ENCODE measurements around the gene BUB1.
"Not testable (repeated sequence)": the region's sequence is repeated elsewhere in the genome, so short reads cannot be mapped to it uniquely, and the experiment has no call there.

BUB1 gene

GRCh38 chr2:110690083-110690965 is 12.5 kb upstream of the BUB1 start:
- DNase-seq (ENCODE audit: low read depth) = no peak

- no peak for DNase-seq (ENCODE audit: low read depth)
Observed at GRCh38 chr2:110688594-110689091, 10.8 kb upstream of the BUB1 start.

- DNase-seq (ENCODE audit: low read depth) = not testable (repeated sequence)
Observed at GRCh38 chr2:110687775-110688484, 10.1 kb upstream of the BUB1 start.

- DNase-seq (ENCODE audit: low read depth) = no peak
Observed at GRCh38 chr2:110682872-110683271, 5.0 kb upstream of the BUB1 start.

DNA sequence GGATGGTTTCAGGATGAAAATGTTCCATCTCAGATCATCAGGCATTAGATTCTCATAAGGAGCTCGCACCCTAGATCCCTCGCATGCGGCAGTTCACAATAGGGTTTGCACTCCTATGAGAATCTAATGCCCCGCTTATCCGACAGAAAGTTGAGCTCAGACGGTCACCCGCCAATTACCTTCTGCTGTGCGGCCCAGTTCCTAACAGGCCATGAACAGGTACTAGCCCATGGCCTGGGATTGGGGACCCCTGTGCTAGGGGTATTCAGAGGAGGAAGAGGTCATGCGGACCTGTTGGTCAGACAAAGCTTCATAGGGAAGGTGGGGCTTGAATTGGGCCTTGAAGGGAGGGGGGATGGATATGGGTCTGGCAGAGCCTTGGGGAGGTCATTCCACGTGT is 4.4 kb upstream of the BUB1 start:
- DNase-seq (ENCODE audit: low read depth) = no peak

DNA sequence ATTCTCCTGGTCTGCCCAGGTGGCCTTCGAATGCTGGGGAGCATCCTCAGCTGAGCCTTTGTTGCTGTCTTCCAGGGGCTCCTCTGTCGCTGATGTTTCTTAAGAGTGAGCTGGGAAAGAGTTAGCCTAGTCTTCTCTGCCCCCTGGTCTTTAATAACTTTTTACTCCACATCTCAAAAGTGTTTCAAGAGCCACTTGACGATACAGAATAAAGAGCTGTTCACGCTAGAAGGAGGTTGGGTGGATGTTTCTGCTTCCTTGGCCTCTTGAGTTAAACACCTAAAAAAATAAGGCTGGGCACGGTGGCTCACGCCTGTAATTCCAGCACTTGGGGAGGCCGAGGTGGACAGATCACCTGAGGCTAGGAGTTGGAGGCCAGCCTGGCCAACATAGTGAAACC is 2.8 kb upstream of the BUB1 start:
- DNase-seq (ENCODE audit: low read depth) = no peak

DNA sequence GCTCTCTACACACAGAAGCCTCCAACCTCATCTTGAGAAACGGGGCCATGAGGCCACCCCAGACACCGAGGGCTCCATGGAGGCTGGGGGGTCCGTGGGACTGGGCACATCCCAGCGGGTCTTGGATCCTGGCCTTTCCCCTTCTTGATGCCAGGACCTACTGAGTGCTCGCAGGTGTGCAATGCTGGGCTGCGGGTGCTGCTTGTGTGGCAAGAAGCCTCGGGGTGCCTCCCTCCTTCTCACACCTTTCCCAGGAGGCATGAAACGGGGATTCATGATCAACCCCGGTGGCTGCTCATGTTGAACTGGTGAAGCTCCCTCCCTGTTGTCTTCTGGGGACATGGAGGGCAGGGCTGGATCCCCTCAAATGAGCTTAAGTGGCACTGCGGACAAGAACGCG is 2.0 kb upstream of the BUB1 start:
- DNase-seq (ENCODE audit: low read depth) = no peak

DNA sequence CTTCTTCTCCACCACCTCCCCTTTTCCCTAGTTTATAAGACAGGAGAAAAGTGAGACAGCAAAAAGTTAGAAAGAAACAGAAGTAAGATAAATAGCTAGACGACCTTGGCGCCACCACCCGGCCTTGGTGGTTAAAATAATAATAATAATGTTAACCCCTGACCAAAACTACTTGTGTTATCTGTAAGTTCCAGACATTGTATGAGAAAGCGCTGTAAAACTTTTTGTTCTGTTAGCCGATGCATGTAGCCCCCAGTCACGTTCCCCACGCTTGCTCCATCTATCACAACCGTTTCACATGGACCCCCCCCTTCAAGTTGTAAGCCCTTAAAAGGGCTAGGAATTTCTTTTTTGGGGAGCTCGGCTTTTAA is 1.5 kb upstream of the BUB1 start:
- DNase-seq (ENCODE audit: low read depth) = no peak

DNA sequence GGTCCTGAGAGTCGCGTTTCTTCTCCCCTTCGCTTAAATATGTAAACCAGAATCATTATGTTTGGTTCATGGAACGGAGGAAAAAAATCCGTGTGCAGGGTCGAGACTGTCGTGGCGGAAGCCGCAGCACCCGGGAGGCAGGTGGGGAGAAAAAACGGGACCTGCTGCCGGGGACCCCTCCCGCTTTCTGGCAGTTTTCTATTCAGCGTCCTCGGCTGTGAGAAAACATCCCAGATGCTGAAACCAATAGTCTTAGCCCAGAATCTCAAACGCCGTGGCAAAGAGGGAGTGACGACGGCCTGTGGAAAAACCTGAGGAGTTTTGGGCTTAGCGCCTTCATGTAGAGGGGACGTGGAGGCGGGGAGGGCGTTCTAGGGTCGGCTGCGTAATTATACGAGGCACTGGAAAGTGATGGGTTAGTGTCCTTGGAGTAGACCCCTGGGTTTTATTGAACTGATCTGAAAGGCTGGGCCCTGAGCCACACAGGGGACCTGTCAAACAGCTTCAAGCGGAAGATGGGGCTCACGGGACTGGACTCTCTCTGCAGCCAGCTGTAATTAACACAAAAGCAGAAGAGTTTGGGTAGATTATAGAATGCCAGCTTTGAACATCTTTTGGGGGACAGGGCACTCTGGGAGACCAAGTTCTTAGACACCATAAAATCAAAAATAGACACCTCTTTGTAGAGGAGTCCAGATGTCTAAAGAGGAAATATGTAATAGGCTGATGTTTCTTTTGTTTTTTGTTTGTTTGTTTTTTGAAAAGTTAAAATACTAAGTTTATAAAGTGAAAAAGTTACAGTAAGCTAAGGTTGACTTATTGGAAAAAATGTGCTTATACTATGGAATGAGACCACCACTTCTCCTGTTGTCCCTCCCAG is 834 bp upstream of the BUB1 start:
- no peak for DNase-seq (ENCODE audit: low read depth)

DNA sequence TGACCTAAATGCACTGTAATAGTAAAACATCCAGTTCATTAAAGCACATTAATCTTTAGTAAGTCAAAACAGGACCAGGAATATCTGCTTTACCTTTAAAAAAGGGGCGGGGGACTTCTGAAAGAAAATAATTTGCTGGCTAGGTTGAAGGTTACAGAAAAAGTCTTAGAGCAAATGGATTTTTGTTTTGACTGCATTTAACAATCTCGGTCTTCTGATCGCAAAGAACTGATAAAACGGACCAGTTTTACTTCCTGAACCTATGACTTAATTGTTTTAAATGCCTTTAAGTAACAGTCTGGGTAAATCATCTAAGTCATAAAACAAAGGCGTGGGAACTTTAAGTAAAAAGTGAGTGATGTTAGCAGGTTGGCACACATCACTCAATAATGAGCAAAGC is 783 bp downstream of the BUB1 start:
- no peak for DNase-seq (ENCODE audit: low read depth)

- DNase-seq (ENCODE audit: low read depth) = no peak
Observed at GRCh38 chr2:110675679-110676078, 2.2 kb downstream of the BUB1 start.

- no peak for DNase-seq (ENCODE audit: low read depth)
Observed at GRCh38 chr2:110674620-110675555, 3.0 kb downstream of the BUB1 start.

DNA sequence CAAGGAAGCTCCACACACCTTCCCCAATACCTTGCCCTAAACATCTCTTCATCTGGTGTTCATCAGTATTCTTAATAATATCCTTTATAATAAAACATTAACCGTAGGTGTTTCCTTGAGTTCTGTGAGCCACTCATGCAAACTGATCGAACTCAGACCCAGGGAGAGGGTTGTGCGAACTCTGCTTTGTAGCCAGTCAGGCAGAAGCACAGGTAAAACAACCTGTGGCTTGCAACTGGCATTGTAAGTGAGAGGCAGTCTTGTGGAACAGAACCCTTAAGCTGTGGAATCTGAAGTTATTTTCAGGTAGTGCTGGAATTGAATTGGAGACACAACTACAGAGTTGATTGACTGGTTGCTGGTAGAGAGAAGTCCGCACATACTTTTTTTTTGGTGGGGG is 4.7 kb downstream of the BUB1 start:
- no peak for DNase-seq (ENCODE audit: low read depth)

DNA sequence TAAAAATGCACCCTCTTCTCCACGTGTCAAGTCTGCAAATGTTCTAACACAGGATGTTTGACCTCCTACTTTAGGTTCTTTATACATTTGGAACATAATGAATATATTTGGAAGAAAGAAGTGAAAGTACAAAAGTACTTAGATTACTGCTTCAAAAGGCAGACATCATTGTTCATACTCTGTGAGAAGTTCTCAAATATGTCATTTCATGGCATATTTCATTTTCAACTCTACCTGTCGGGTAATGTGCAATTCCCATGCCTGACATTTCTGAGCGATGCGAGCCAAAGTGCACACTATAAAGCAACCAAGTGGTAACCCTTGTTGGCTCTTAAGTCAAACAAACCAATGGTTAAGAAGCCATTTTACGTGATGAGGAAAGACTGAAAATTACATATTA is 7.0 kb downstream of the BUB1 start:
- DNase-seq (ENCODE audit: low read depth) = no peak

DNA sequence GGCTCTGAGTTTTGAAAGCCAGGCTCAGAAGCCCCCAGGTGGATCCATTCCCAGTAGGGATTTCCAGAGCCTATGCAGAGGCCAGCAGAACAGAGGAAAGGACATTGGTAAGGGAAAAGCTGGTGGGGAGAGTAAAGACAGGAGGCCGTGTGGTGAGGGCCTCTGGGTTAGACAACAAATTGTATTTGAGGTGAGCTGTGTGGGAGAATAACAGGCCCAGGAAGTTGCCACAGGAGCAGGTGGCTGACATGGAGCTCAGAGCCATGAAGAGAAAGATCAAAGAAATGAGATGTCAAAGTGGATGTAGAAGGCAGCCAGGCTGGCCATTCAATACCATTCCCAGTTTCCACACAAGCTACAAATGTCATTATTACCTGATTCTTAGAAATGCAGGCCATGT is 8.8 kb downstream of the BUB1 start:
- no peak for DNase-seq (ENCODE audit: low read depth)

- DNase-seq (ENCODE audit: low read depth) = no peak
Observed at GRCh38 chr2:110667071-110667470, 10.8 kb downstream of the BUB1 start.

DNA sequence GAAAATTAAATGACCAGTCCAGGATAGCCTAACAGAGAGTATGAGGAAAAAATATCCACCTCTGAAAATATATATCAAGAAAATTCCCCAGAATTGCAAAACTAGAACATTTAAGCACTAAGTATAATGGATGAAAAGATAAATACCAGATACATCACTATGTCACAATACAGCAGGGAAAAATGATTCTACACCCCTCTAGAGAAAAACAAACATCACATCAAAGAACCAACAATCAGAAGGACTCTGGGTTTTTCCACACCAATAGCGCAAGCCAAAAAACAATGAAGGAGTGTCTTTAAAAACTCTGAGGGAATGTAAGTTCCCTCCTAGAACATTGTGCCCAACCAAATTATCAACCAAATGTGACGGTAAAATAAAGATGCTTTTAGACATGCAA is 13.7 kb downstream of the BUB1 start:
- no peak for DNase-seq (ENCODE audit: low read depth)

GRCh38 chr2:110662560-110662959 is 15.3 kb downstream of the BUB1 start:
- no peak for DNase-seq (ENCODE audit: low read depth)

DNA sequence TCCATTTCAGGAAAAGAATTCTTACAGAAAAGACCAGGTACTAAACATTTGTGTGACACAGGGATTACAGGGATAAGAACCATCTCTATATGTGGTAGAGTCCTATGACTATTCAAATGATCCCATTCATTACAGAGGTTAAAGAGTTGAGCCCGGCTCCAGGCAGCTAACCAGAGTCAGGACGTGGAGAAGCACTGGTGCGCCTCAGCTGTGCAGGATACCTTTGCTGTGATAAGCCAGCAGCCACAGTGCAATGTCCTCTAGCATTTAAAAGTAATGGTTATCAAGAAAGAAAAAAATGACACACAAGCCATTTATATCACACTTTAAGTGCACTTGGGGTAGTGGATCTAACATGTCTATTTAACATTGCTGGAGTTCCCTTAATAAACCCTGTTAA is 17.3 kb downstream of the BUB1 start:
- DNase-seq (ENCODE audit: low read depth) = no peak

- DNase-seq (ENCODE audit: low read depth) = no peak
Observed at GRCh38 chr2:110659248-110659647, 18.6 kb downstream of the BUB1 start.

DNA sequence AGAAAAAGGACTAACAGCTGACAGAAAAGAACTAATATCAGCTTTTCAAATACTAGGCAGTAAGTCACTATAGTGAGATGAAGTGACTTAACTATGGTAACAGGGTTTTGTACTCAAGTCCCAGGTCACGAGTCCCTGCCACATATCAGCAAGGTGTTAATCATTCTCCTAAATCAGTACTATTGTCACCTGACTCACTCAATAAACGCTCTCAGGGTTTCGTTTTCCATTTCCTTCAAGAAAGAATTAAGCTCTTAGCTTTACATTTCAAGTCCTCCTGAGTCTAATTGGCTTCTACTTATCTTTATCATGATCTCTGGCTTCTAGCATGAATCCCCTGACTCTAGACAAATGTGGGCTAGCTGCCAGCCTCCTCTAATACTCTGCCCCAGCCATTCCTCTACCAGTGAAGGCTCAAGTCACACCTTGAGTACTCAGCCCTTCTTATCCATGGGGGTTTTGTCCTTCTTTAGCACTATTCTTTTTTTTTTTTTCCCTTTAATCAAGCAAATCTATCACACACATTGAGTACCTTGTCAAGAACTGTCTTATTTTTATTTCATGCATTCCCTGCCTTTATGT is 20.0 kb downstream of the BUB1 start:
- DNase-seq (ENCODE audit: low read depth) = no peak
